Bronchial epithelial cell (primary cell): ENCODE measurements around the gene C6orf89. TPM values are rescaled to one million over a fixed set of nuclear protein-coding genes. Genes with fewer than 3 reads are reported as not detected.

Source experiments
- DNase-seq: peaks from one replicate; pipeline ENCODE4 v3.0.0-alpha.2; 2010; ENCODE audit warnings: low read depth
- FAIRE-seq: peaks from 2 replicates; lab custom pipeline; 2011; peaks lifted over from hg19 to GRCh38; lab: Jason Lieb, UNC
- H3K27me3 ChIP-seq: 2 replicates; pipeline ENCODE4 v1.5.1; 2011; ENCODE audit warnings: low read length; ENCODE audit not compliant: control insufficient read depth, insufficient read depth
- H3K36me3 ChIP-seq: 2 replicates; pipeline ENCODE4 v1.5.1; 2011; ENCODE audit warnings: low read length; ENCODE audit not compliant: control insufficient read depth, insufficient read depth
- H3K4me3 ChIP-seq: 2 replicates; pipeline ENCODE4 v1.5.1; 2011; ENCODE audit warnings: mild to moderate bottlenecking, low read depth, low read length, control low read depth
- total RNA-seq: library from RNA; depleted of rRNA; stranded (reverse); fragments of >200 nt; gene quantifications from 2 replicates; pipeline ENCODE4 v1.2.1, GENCODE V29; 2014
- TF ChIP-seq, protein P1 (sequence below): IDR thresholded peaks from 2 replicates; pipeline ENCODE4 v1.5.1; 2011; ENCODE audit warnings: mild to moderate bottlenecking, moderate library complexity, low read length, control low read depth, inconsistent platforms; ENCODE audit not compliant: insufficient read depth, severe bottlenecking

C6orf89 gene
- total RNA-seq, 1 donor from 2014 or later, result 21.9 TPM

DNA sequence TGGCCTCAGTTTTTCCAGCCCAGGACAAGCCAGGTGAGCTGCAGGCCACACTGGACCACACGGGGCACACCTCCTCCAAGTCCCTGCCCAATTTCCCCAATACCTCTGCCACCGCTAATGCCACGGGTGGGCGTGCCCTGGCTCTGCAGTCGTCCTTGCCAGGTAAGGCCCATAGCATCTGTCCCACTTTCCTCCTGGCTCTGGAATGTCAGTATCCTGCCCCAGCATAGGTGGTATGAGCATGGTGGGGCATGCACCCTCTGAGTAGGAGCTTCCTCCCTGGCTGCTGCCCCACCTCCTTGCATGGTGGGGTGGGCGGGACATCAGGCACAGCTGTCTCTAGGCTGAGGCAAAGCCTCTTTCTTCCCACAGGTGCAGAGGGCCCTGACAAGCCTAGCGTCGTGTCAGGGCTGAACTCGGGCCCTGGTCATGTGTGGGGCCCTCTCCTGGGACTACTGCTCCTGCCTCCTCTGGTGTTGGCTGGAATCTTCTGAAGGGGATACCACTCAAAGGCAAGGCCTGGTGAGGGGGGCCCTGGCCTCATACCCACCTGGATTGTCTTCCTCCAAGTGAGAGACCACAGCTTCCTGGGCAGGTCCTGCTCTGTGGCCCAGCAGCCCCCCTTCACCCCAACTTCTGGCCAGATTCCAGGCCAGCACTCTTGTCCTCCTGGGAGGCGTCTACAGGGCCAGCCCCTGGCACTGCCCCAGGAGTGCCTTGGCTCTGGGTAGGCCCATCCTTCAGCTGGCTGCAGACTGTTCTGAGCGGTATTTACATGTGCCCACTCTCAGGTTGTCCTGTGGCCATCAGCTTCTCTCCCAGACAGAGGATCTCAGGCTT is 77.9 kb downstream of the C6orf89 start:
- peaks cover 11% of the 10 kb centered on the region for H3K36me3 ChIP-seq
- no peaks in the 10 kb centered on the region for H3K27me3 ChIP-seq
- FAIRE-seq (no peak), DNase-seq (peak; percentile 58)
- H3K4me3 ChIP-seq, result no peak overlapping the region
- TF ChIP-seq, protein P1, sequence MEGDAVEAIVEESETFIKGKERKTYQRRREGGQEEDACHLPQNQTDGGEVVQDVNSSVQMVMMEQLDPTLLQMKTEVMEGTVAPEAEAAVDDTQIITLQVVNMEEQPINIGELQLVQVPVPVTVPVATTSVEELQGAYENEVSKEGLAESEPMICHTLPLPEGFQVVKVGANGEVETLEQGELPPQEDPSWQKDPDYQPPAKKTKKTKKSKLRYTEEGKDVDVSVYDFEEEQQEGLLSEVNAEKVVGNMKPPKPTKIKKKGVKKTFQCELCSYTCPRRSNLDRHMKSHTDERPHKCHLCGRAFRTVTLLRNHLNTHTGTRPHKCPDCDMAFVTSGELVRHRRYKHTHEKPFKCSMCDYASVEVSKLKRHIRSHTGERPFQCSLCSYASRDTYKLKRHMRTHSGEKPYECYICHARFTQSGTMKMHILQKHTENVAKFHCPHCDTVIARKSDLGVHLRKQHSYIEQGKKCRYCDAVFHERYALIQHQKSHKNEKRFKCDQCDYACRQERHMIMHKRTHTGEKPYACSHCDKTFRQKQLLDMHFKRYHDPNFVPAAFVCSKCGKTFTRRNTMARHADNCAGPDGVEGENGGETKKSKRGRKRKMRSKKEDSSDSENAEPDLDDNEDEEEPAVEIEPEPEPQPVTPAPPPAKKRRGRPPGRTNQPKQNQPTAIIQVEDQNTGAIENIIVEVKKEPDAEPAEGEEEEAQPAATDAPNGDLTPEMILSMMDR, result no peak

DNA sequence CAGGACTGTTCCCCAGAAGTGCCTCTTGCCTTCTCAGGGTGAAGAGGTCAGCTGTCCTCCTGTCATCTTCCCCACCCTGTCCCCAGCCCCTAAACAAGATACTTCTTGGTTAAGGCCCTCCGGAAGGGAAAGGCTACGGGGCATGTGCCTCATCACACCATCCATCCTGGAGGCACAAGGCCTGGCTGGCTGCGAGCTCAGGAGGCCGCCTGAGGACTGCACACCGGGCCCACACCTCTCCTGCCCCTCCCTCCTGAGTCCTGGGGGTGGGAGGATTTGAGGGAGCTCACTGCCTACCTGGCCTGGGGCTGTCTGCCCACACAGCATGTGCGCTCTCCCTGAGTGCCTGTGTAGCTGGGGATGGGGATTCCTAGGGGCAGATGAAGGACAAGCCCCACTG is 78.6 kb downstream of the C6orf89 start:
- no peak overlapping the region for H3K4me3 ChIP-seq
- no peaks in the 10 kb centered on the region for H3K27me3 ChIP-seq
- peaks cover 17% of the 10 kb centered on the region for H3K36me3 ChIP-seq
- TF ChIP-seq, protein P1, result no peak
- DNase-seq (no peak), FAIRE-seq (no peak)

DNA sequence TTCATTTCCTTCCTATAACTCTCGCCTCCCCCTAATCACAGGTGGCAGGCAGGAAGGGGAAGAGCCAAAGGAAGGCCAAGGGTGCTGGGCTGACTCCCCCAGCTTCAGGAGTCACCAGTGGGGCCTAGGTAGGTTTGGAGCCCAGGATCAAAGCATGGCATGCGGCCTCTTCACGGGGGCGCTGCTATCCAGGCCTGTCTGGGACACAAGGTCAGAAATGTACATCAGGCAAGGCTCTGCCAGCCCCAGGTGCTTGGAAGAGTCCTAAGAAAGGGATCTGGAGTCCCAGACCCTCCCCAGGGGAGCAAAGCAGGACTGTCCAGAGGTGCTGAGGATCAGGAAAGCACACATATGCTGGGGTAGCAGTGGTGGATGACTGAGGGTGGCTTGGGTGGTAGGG is 79.2 kb downstream of the C6orf89 start:
- DNase-seq (no peak), FAIRE-seq (no peak)
- Histone ChIP-seq H3K4me3 (no peak overlapping the region), H3K27me3 (no peaks in the 10 kb centered on the region), H3K36me3 (peaks cover 17% of the 10 kb centered on the region)
- TF ChIP-seq, protein P1, result no peak

DNA sequence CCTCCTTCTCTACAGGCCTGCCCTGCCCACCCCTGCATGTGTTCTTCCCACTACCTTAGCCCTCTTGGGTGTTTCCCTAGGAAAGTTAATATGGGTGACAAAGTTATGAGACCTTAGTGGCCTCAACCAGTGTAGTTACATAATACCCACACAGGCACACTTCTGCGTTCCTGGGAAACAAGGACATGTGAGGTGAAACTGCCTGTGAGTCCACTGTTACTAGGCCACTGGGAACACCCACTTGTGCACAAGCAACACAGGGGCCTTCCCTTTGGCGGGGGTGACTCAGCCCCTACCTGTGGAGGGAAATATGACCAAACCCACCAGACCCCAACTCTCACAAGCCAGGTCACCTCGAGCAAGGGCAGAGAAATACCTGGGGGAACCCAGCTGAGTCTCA is 81.5 kb downstream of the C6orf89 start:
- peaks cover 27% of the 10 kb centered on the region for H3K36me3 ChIP-seq
- H3K27me3 ChIP-seq, result no peaks in the 10 kb centered on the region
- TF ChIP-seq, protein P1, result no peak
- FAIRE-seq (no peak), DNase-seq (no peak)
- H3K4me3 ChIP-seq, result no peak overlapping the region

DNA sequence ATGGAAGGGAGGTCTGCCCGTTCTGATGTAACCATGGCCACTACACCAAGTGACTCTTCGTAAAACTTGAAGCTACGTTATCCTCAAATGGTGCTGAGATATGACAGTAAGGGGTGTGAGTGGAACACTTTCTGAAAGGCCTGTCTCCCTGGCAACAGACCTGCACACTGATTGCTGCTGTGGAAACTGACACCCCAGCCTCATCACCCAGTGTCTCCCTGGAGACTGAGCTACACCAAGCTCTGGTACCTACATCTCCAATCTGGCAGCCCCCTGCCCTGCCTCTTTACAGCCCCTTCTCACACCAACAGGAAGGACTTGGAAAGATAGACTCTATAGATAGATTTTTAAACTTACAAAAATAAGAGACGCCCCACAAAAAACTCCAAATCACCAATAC is 82.0 kb downstream of the C6orf89 start:
- H3K36me3 ChIP-seq, result peaks cover 28% of the 10 kb centered on the region

More for the DNA sequence above, 82.0 kb downstream of the C6orf89 start:
- H3K4me3 ChIP-seq, result no peak overlapping the region
- FAIRE-seq (no peak), DNase-seq (no peak)
- TF ChIP-seq, protein P1, result no peak
- no peaks in the 10 kb centered on the region for H3K27me3 ChIP-seq
